Placental epithelial cell (primary cell): ENCODE data around the gene XPO5. TPM values are rescaled to one million over a fixed set of nuclear protein-coding genes. Genes with fewer than 3 reads are reported as not detected.

Experiments
- small RNA-seq: library from RNA; depleted of rRNA; stranded (forward); fragments of <200 nt; gene quantifications from one replicate; pipeline ENCODE3, GENCODE V24; 2012
- total RNA-seq: library from RNA; depleted of rRNA; stranded (reverse); fragments of >200 nt; gene quantifications from 2 replicates; pipeline ENCODE4 v1.2.3, GENCODE V29; 2012

The XPO5 gene
- 21.2 and 27.8 TPM in 2 replicates for total RNA-seq

GRCh38 chr6:43575772-43576551, at the start of gene XPO5, which contains the start of gene POLH:
Gene XPO5, minus strand, starts transcription at chr6:43576038. Its CDS starts 174 bp downstream, at chr6:43575864.
Gene POLH, plus strand, starts transcription at chr6:43576185. Its CDS starts 6,135 bp downstream, at chr6:43582320.

DNA sequence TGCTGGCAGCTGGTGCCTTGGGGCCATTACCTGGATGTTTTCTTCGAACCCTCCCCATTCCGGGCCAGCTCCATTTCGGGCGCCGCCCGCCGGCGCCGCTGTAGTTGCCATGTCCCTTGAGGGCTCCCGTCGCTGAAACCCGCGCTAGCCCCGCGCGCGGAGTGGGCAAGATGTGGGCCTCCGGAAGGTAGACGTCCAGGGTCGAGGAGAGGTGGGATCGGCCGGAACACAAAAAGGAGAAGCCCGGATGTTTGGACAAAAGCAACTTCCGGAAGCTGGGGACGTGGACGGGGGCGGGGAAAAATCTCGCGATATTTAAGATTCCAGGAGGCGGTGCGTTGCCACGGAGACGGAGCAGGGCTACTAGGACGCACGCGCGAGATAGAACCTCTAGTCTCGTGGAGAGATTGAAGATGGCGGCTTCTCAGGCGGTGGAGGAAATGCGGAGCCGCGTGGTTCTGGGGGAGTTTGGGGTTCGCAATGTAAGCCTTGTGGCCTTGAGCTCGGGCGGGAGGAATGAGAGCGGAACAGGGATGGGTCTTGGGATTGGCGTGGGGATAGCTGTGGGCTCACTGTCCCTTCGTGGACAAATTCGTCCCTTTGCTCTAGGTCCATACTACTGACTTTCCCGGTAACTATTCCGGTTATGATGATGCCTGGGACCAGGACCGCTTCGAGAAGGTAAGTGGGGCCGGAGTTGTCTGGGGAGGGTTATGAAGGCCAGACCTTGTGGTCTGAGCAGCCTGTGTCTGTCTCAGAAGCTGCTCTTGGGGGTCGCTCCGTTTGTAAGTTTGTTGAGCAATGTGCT, 58.9 kb downstream of the XPO5 start, which contains the start of the genes POLR1C and YIPF3:
Gene POLR1C, plus strand, starts transcription at position 393 of the 808 bp plus-strand sequence. Its CDS starts 21 bp downstream, at position 414.
Gene YIPF3, minus strand, starts transcription at position 230 of the 808 bp plus-strand sequence. Its CDS starts 119 bp downstream, at position 111.

DNA sequence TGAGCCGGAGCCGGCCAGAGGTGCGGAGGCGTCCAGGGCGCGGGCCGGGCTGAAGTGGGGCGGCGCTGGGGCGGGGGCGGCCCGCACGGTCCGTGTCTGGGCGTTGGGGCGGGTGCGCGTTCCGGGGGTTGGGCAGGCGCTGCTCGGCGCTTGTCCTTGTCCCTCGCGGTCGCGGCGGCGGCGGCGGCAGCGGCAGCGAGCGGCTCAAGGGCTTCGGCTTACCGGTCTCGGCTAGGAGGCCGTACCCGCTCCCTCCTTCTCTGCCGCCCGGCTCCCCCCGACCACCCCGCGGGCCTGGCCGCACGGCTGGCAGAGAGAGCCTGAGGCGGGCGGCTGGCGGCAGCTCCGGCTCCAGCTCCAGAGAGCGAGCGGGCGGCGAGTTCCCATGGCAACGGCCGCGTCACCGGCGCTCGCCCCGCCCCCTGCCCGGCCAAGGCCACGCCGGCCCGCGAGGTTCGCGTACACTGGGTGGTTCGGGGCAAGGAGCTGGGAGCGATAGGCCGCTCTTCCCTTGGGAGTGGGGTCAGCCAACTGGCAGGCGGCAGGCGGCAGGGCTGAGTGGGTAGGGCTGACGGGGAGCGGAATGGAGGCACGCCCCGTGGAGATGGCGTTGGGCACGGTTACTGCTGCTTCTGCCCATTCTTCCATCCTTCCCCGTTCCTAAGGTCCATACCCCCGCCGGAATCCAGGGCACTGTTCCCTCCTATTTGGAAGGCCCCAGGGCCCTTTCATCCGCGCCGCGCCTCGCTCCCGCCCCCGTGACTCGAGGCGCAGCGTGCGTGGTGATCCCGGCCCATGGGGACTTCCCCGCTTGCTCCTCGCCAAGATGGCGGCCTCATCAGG, 65.6 kb downstream of the XPO5 start, which contains the start of gene LRRC73:
Gene LRRC73, minus strand, starts transcription at position 363 of the 843 bp plus-strand sequence. CDS start 561 bp downstream, outside the sequence.

DNA sequence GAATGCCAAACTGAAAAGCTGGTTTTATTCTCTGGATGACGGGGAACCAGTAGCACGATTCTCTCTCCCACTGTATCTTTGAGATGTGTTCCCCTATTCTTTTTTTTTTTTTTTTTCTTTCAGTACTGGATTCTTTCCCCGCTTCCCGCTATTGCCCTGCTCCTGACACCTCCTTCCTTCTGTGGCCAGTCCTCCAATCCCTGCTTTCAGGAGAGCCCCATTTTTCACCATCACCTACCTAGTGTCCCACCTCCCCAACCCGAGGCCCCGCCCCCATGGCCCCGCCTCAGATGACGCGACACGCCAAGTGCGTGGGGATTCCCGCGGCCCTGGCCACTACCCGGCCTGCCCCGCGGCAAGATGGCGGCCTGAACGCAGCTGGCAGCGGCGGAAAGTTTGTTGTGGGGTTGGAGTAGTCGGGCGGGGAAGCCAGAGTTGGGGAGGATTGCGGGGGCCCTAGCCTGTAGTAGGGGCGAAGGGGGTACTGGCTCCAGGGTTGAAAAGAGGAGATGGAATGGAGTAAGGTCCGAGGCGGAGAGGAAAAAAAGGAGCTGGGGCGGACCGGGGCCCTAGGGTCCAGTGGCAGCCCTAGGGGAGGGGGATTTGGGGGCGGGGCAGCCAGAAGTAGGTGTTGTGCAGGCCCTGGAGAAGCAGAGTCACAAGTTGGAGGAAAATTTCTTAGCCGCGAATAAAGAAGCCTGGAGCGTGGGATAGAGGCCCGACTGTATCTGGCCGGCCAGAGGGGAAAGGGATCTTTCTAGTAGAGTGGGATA, 98.4 kb downstream of the XPO5 start, which contains the start of gene TJAP1:
Gene TJAP1, plus strand, starts transcription at position 336 of the 773 bp plus-strand sequence. CDS start 21,432 bp downstream, outside the sequence.

Small RNAs within 50 kb of the gene (small RNA-seq; reads per million reads assigned to genes)
- gene RF00426 (not detected), gene RNU6-1113P (not detected)

Other genes with a start within 250 kb of the XPO5 start
- gene ZNF318, start 206.4 kb downstream of the XPO5 start, total RNA-seq = 20.8 and 25.6 TPM in 2 replicates
- 24.0 and 28.3 TPM in 2 replicates for gene ABCC10, start 148.5 kb downstream of the XPO5 start, total RNA-seq
- gene DLK2, start 120.5 kb downstream of the XPO5 start, total RNA-seq = 6.8 and 11.0 TPM in 2 replicates
- gene TJAP1, start 98.5 kb downstream of the XPO5 start, total RNA-seq = 19.0 and 19.6 TPM in 2 replicates
- gene LRRC73, start 65.7 kb downstream of the XPO5 start, total RNA-seq = 0.54 and 2.0 TPM in 2 replicates
- 97.8 and 122 TPM in 2 replicates for gene YIPF3, start 59.1 kb downstream of the XPO5 start, total RNA-seq
- 23.9 and 27.7 TPM in 2 replicates for gene POLR1C, start 58.9 kb downstream of the XPO5 start, total RNA-seq
- 16.5 and 31.4 TPM in 2 replicates for gene POLH, start 147 bp upstream of the XPO5 start, total RNA-seq
- 46.6 and 55.4 TPM in 2 replicates for gene GTPBP2, start 53.2 kb upstream of the XPO5 start, total RNA-seq
- gene MAD2L1BP, start 59.8 kb upstream of the XPO5 start, total RNA-seq = 20.8 and 25.1 TPM in 2 replicates
- 0.43 and 2.4 TPM in 2 replicates for gene RSPH9, start 69.0 kb upstream of the XPO5 start, total RNA-seq
- gene MRPS18A, start 111.8 kb upstream of the XPO5 start, total RNA-seq = 27.1 and 35.7 TPM in 2 replicates
- 26.4 and 41.6 TPM in 2 replicates for gene VEGFA, start 194.2 kb upstream of the XPO5 start, total RNA-seq